ENCODE data around the gene CENPF.

DNA sequence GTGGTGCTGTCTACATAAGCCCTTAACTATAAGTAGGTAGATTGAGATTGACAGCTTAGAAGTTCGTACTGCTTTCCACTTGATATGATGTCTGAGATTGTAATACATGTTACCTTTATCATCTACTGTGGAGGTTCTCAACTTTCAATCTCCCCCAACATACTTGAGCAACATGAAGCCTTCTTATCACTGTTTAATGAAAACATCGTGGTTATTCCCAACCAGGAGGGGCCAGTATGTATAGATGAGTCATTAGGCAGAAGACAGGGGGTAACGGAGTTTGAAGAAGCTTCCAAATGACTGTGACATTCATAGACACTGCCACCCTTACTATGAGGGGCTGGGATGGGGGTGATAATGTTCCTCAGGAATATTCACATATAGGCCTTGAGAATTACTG lies 36.0 kb downstream of the CENPF start:
- TF ChIP-seq EZH2phosphoT487 (IDR thresholded peaks at IDR 0.05; ENCODE audit: insufficient read depth, low read depth) (no peak), EZH2 (IDR thresholded peaks at IDR 0.05; ENCODE audit: insufficient read depth, poor library complexity, severe bottlenecking) (no peak)

Data from GM23248 (cell line).